ENCODE measurements around the gene TBC1D16.

- TF ChIP-seq, protein P1, sequence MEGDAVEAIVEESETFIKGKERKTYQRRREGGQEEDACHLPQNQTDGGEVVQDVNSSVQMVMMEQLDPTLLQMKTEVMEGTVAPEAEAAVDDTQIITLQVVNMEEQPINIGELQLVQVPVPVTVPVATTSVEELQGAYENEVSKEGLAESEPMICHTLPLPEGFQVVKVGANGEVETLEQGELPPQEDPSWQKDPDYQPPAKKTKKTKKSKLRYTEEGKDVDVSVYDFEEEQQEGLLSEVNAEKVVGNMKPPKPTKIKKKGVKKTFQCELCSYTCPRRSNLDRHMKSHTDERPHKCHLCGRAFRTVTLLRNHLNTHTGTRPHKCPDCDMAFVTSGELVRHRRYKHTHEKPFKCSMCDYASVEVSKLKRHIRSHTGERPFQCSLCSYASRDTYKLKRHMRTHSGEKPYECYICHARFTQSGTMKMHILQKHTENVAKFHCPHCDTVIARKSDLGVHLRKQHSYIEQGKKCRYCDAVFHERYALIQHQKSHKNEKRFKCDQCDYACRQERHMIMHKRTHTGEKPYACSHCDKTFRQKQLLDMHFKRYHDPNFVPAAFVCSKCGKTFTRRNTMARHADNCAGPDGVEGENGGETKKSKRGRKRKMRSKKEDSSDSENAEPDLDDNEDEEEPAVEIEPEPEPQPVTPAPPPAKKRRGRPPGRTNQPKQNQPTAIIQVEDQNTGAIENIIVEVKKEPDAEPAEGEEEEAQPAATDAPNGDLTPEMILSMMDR (IDR thresholded peaks at IDR 0.05): peak in 1 of 3 donors; percentile 21
- TF ChIP-seq POLR2A (IDR thresholded peaks at IDR 0.05): no peak
Measured at GRCh38 chr17:79951361-79952264, 84.1 kb downstream of the TBC1D16 start.

All from breast epithelium (tissue), 3 donors.